RWPE2 (cell line): Measurements from ENCODE around the gene COG1.

ENCODE experiments used
- ATAC-seq: fragments of 200-7000 bp; cut with Tn5 transposase; 3 replicates; pipeline ENCODE4 v1.9.1; 2021; ENCODE audit warnings: low read depth
- DNase-seq: peaks from one replicate; pipeline ENCODE4 v3.0.0-alpha.2; 2020; ENCODE audit warnings: low spot score
- H3K27ac ChIP-seq: fragments of 450-650 bp; 2 replicates; pipeline ENCODE4 v1.5.1; 2017; ENCODE audit warnings: mild to moderate bottlenecking; ENCODE audit not compliant: poor library complexity, severe bottlenecking
- H3K27me3 ChIP-seq: fragments of 250-450 bp; sonication (Bioruptor Pico); 2 replicates; pipeline ENCODE4 v1.5.1; 2021; ENCODE audit warnings: mild to moderate bottlenecking, moderate library complexity; ENCODE audit not compliant: insufficient read depth, poor library complexity, severe bottlenecking
- H3K36me3 ChIP-seq: fragments of 250-450 bp; sonication (Bioruptor Pico); 2 replicates; pipeline ENCODE4 v1.5.1; 2020; ENCODE audit warnings: low read depth, mild to moderate bottlenecking, moderate library complexity
- H3K4me1 ChIP-seq: fragments of 250-450 bp; sonication (Bioruptor Pico); 2 replicates; pipeline ENCODE4 v1.5.1; 2021; ENCODE audit warnings: mild to moderate bottlenecking, moderate library complexity; ENCODE audit not compliant: insufficient read depth, poor library complexity, severe bottlenecking
- H3K4me3 ChIP-seq: fragments of 250-450 bp; sonication (Bioruptor Pico); 2 replicates; pipeline ENCODE4 v1.5.1; 2021; ENCODE audit warnings: mild to moderate bottlenecking, moderate library complexity; ENCODE audit not compliant: severe bottlenecking
- H3K9me3 ChIP-seq: fragments of 250-450 bp; sonication (Bioruptor Pico); 2 replicates; pipeline ENCODE4 v1.5.1; 2021; ENCODE audit warnings: mild to moderate bottlenecking, moderate library complexity; ENCODE audit not compliant: severe bottlenecking
- TF ChIP-seq, protein P1 (sequence below): fragments of 450-650 bp; IDR thresholded peaks from one replicate; pipeline ENCODE4 v1.5.1; 2017; ENCODE audit warnings: mild to moderate bottlenecking, moderate library complexity; ENCODE audit not compliant: poor library complexity, severe bottlenecking

Gene COG1

DNA sequence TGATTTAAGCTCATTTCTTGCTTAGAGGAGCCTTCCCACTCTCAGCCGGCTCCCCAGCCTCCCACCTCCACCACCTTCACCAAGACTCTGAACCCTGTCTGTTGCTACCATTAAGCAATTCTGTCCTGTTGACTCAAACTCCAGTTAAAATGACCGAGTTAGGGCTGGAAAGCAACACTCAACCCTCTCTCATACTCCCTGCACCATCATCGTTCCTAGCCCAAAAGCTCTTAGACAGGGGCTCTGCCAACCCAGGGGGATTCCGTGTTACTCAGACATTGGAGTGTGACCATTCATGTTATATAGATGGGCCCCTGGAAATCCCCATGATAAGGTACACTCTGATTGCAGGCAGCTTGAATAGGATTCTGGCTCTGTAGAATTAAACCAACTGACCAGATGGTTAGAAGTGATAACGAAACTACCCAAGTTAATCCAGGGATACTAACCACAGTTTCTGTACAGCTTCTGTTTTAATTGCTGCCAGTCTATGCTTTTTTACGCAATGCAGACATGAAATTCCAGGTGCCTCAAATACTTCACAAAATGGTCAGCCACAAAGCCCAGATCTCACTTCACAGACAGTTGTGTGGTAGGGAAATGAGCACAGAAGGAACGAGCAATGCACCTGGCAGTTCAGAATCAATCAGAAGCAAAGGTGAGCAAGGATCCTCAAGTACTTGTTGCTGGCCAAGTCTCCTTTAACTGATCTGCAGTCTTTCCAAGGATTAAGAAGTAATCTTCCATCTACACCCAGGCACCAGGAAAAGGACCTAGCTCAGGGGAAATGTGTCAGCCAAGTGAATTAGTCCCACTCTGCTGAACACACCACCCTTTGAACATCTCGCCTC, 25.9 kb upstream of the COG1 start:
- ATAC-seq = no peak
- Histone ChIP-seq H3K9me3 (no peaks in the 10 kb centered on the region), H3K27me3 (peaks cover 67% of the 10 kb centered on the region), H3K36me3 (no peaks in the 10 kb centered on the region), H3K4me1 (no peaks in the 10 kb centered on the region), H3K27ac (no peak overlapping the region), H3K4me3 (no peak overlapping the region)
- TF ChIP-seq, protein P1, sequence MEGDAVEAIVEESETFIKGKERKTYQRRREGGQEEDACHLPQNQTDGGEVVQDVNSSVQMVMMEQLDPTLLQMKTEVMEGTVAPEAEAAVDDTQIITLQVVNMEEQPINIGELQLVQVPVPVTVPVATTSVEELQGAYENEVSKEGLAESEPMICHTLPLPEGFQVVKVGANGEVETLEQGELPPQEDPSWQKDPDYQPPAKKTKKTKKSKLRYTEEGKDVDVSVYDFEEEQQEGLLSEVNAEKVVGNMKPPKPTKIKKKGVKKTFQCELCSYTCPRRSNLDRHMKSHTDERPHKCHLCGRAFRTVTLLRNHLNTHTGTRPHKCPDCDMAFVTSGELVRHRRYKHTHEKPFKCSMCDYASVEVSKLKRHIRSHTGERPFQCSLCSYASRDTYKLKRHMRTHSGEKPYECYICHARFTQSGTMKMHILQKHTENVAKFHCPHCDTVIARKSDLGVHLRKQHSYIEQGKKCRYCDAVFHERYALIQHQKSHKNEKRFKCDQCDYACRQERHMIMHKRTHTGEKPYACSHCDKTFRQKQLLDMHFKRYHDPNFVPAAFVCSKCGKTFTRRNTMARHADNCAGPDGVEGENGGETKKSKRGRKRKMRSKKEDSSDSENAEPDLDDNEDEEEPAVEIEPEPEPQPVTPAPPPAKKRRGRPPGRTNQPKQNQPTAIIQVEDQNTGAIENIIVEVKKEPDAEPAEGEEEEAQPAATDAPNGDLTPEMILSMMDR = no peak
- no peak for DNase-seq

DNA sequence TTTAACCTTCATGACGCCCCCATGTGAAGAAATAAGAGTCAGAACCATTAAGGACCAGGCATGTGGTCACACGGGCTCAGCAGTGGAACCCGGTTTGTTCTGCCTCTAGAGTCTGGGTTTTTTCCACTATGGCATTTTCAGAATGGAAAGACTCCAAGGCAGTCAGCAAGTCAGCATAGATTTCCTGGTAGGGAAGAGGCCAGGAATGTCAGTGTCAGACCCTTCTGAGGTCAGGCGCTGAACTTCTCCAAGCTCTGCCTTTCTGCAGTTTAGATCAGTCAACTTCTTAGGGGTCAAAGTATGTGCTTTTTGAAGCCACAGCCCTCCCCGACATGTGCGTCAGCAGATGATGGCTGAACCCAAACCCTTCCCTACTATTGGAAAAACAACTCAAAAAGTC, 24.2 kb upstream of the COG1 start:
- ATAC-seq (no peak), DNase-seq (no peak)
- H3K4me1 ChIP-seq = no peaks in the 10 kb centered on the region
- no peaks in the 10 kb centered on the region for H3K36me3 ChIP-seq
- TF ChIP-seq, protein P1 = no peak
- no peak overlapping the region for H3K27ac ChIP-seq
- no peaks in the 10 kb centered on the region for H3K9me3 ChIP-seq
- H3K4me3 ChIP-seq = no peak overlapping the region
- H3K27me3 ChIP-seq = peaks cover 54% of the 10 kb centered on the region

DNA sequence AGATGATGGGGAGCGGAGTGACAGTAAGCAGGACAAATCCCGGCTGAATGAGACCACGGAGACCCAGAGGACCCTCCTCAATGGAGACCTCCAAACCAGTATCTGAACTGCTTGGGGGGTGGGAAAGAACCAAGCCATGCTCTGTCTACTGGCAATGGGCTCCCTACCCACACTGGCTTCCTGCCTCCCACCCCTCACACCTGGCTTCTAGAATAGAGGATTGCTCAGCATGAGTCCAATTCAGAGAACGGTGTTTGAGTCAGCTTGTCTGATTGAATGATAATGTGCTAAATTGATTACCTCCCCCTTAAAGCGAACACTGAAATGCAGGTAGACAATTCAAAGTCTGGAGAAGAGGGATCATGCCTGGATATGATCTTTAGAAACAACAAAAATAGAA, 22.5 kb upstream of the COG1 start:
- no peaks in the 10 kb centered on the region for H3K4me1 ChIP-seq

DNA sequence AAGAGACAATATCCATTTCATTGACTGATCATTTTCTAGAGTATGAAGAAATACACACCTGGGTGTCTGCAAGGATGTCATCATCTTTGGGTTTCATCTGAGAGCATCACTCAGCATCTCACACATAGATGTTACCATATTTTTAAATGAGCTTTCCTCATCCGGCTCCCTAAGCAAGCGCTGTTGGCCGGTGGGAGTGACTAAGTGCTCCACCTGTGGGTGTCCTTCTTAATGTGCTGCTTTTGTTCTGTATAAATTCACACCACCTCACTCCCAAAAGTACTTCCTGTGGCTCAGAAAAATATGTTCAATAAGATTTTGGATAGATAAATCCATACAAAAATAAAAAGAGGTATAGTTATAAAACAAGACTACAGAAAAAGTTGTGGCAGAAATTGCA, 20.6 kb upstream of the COG1 start:
- TF ChIP-seq, protein P1 = no peak
- H3K4me3 ChIP-seq = no peak overlapping the region
- no peak for ATAC-seq

More for the DNA sequence above, 22.5 kb upstream of the COG1 start:
- Histone ChIP-seq H3K9me3 (no peaks in the 10 kb centered on the region), H3K27ac (no peak overlapping the region), H3K36me3 (no peaks in the 10 kb centered on the region), H3K4me3 (no peak overlapping the region), H3K27me3 (peaks cover 38% of the 10 kb centered on the region)
- DNase-seq (no peak), ATAC-seq (no peak)
- TF ChIP-seq, protein P1 = no peak

GRCh38 chr17:73174126-73174525, 18.7 kb upstream of the COG1 start:
- no peak overlapping the region for H3K4me3 ChIP-seq
- no peaks in the 10 kb centered on the region for H3K4me1 ChIP-seq
- no peaks in the 10 kb centered on the region for H3K27me3 ChIP-seq
- no peak overlapping the region for H3K27ac ChIP-seq
- TF ChIP-seq, protein P1 = no peak
- DNase-seq (no peak), ATAC-seq (no peak)
- H3K9me3 ChIP-seq = no peaks in the 10 kb centered on the region
- no peaks in the 10 kb centered on the region for H3K36me3 ChIP-seq

More for the DNA sequence above, 20.6 kb upstream of the COG1 start:
- H3K36me3 ChIP-seq = no peaks in the 10 kb centered on the region
- no peak for DNase-seq
- no peak overlapping the region for H3K27ac ChIP-seq
- H3K27me3 ChIP-seq = peaks cover 18% of the 10 kb centered on the region
- H3K9me3 ChIP-seq = no peaks in the 10 kb centered on the region
- H3K4me1 ChIP-seq = no peaks in the 10 kb centered on the region
